M059J (cell line): ENCODE measurements around the gene CPXM2. TPM values are rescaled to one million over a fixed set of nuclear protein-coding genes. Genes with fewer than 3 reads are reported as not detected.
A peak's percentile ranks its signal among the peaks of the same experiment; 100 is the strongest.

Source experiments
- DNase-seq: peaks from one replicate; pipeline ENCODE4 v3.0.0-alpha.2; 2012; ENCODE audit warnings: low read depth
- total RNA-seq: library from RNA; depleted of rRNA; stranded (reverse); fragments of >200 nt; shearing (Covaris generic); gene quantifications from 2 replicates; pipeline ENCODE4 v1.2.3, GENCODE V29; 2014

The CPXM2 gene
- total RNA-seq, 1 experiment from 2014 or later: not detected

GRCh38 chr10:123904834-123905409, 13.3 kb upstream of the CPXM2 start:
- DNase-seq: no peak

- no peak for DNase-seq
These were observed 12.0 kb upstream of the CPXM2 start for GRCh38 chr10:123903621-123904020.

GRCh38 chr10:123901621-123902020, 10.0 kb upstream of the CPXM2 start:
- DNase-seq: no peak

- DNase-seq: no peak
These were observed 5.5 kb upstream of the CPXM2 start for GRCh38 chr10:123897146-123897545.

DNA sequence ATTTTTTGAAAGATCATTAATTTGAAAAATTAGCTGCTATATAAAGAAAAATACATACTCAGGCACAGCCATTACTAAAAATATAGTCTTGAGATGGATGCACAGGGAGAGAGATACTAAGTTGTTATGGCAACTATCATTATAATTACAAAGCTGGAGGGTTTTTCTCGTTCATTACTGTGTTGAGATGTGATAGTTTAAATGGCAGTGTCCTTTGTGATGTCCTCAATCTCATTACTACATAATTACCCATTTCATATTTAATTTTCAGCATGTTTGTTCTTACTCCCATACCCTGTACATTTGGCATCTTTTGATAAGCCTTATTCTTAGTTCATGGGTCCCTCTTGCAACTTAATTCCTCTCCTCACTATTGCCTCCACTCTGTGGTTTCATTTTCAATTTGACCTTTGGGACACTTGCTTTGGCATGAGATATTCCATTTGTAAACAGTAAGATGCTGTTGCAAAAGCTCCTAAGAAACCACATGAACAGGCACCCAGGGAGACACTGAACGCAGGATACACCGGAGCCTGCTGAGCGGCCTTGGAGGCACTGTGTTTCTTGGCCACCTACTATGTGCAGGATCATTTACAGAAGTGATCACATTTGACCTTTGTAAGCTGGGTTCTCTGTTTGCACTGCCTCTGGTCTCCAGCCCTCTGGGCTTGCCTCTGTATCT, 4.8 kb upstream of the CPXM2 start:
- DNase-seq: no peak

DNA sequence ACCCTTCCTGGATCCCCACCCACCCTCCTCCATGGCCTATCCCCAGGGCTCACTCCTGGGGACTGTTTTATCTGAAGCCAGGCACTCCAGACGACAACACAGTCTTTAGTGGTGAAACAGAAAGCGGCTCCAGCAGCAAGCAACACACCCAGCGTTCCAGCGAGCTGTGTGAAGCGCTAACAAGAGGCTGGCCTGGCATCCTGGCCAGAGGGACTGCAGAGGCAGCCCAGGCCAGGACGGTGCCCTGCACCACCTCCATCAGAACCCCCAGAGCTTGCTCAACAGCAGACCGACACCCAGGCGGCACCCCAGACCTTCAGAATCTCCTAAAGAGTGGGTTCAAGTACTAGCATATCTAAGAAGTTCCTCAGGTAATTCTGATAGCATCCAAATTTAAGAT, 2.0 kb upstream of the CPXM2 start:
- no peak for DNase-seq

GRCh38 chr10:123890756-123891143, 857 bp downstream of the CPXM2 start:
- DNase-seq: no peak

DNA sequence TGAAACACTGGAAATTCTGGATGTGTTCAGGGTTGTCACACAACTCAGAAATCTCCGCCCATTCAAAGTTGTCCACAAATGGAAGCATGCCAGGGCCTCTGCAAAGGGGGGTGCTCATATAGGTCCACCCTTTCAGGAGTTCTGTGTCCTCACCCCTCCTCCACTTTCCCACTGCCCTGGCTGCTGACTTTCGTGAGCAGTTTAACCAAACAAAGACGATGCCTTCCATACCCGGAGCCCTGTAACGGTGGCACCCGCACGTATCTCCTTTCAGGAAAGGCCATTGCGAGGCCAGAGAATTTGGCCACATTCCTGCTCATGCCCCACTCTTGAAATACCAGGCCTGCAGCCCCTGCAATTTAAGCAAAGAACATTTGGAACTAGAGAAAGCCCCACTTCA, 1.4 kb downstream of the CPXM2 start:
- no peak for DNase-seq

GRCh38 chr10:123889821-123890220, 1.8 kb downstream of the CPXM2 start:
- no peak for DNase-seq

DNA sequence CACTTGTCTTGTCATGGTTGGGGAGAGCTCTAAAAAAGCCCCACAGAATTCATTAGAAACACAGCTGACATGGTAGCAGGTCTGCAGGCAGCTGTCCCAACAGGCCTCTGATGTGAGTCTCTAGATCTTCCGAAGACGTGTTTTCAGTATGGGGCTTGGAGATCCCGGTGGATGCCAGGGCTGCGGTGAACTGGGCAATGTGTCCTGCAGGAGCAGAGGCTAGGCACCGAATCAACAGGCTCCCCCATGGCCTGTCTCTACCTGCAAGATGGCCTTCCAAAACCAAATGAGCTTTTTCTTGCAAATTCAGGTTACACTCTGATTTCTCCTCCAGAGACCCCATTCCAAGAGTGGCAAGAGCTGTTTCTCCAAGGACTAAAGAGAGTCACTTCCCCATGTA, 2.9 kb downstream of the CPXM2 start:
- no peak for DNase-seq

GRCh38 chr10:123888256-123888655, 3.4 kb downstream of the CPXM2 start:
- no peak for DNase-seq

DNA sequence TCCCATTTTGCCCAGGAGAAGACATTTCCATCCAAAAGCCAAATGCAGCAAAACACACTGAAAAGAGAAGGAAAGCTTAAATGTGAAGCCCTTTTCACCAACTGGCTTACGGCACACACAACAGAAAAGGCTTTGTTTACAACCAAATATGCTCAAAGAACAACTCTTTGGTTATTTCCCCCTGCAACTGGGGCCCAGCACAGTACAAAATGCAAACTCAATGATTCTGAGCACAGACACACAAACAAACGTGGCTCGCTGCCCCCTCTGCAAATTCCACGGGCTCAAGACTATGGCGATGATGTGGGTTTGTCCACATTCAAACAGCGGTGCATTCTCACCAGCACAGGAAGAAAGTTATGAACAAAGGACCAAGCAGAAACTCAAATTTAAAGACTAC, 5.3 kb downstream of the CPXM2 start:
- no peak for DNase-seq

DNA sequence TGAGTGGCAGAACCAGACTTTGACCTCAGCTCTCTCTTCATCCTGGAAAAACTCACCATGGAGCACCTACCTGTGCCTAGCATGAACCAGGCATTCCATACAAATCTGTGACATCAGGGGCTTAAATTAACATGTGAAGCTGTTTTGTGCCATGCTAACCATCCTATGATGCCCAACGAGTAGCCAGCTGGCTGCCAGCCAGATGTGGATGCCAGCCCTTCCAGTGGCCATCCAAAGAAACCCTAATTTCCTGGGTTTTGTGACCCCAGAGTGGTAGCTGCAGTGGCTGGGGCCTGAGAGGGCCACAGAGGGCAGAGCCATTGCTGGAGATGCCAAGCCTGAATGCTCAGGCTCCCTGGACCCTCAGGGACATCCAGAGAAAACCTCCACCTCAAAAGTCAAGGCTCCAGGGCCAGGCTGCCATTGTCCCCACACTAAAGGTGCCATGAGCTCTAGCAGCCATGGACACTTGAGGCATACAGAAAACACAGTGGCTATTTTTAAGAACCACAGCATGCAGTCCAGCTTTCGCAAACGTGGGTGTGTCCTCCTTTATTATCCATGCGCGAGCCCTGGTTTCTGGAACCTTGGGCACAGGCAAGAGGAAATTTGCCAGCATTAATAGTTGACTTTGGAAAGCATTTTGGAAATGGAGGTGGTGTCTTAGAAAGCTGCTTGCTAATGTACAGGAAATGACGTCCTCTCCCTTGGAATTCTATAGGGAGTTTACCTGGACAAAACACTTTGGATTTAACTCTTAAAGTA, 6.0 kb downstream of the CPXM2 start:
- no peak for DNase-seq

- no peak for DNase-seq
These were observed 6.7 kb downstream of the CPXM2 start for GRCh38 chr10:123884907-123885381.

- DNase-seq: no peak
These were observed 7.2 kb downstream of the CPXM2 start for GRCh38 chr10:123884351-123884906.

- DNase-seq: no peak
These were observed 7.8 kb downstream of the CPXM2 start for GRCh38 chr10:123883673-123884320.

- DNase-seq: no peak
These were observed 8.7 kb downstream of the CPXM2 start for GRCh38 chr10:123882681-123883445.

- DNase-seq: no peak
These were observed 9.4 kb downstream of the CPXM2 start for GRCh38 chr10:123882177-123882576.

GRCh38 chr10:123879606-123880257, 11.9 kb downstream of the CPXM2 start:
- DNase-seq: no peak

- DNase-seq: peak; percentile 28
These were observed 12.8 kb downstream of the CPXM2 start for GRCh38 chr10:123878666-123879303.
